Transverse colon (tissue), 4 donors: ENCODE results near the gene ISG20L2. TPM values are rescaled to one million over a fixed set of nuclear protein-coding genes. Genes with fewer than 3 reads are reported as not detected.
A peak's percentile ranks its signal among the peaks of the same experiment; 100 is the strongest.

Experiments
- DNase-seq: peaks from one replicate; pipeline ENCODE4 v3.0.0-alpha.2; 2019
- H3K27ac ChIP-seq, 4 donors: fragments of 200-600 bp; sonication (generic); 2 replicates each; pipeline ENCODE4 v1.5.1; 2016 to 2018; ENCODE audit warnings: inconsistent platforms in 4 of 4
- H3K27me3 ChIP-seq: fragments of 200-600 bp; sonication (generic); 2 replicates; pipeline ENCODE4 v1.5.1; 2017; ENCODE audit warnings: inconsistent platforms
- H3K36me3 ChIP-seq, 4 donors: fragments of 200-600 bp; sonication (generic); 2 replicates each; pipeline ENCODE4 v1.5.1; 2017 to 2019; ENCODE audit warnings: inconsistent platforms in 4 of 4
- H3K4me1 ChIP-seq, 4 donors: fragments of 200-600 bp; sonication (generic); 2 replicates each; pipeline ENCODE4 v1.5.1; 2017 to 2020; ENCODE audit warnings: inconsistent platforms in 4 of 4
- H3K4me3 ChIP-seq, 4 donors: fragments of 200-600 bp; sonication (generic); 1 replicate in 1 of 4; 2 replicates in 3 of 4; pipeline versions ENCODE4 v1.5.1 to v1.6.1; 2017 to 2019; ENCODE audit warnings: inconsistent platforms in 4 of 4
- H3K9me3 ChIP-seq, 2 donors: fragments of 200-600 bp; sonication (generic); 2 replicates each; pipeline ENCODE4 v1.5.1; 2017 to 2019; ENCODE audit warnings: inconsistent platforms in 2 of 2
- CTCF ChIP-seq, 5 experiments: fragments of 200-600 bp in 3 of 5; fragments of 450-650 bp in 2 of 5; sonication (generic) in 3 of 5; IDR thresholded peaks; 1 replicate in 2 of 5; 2 replicates in 3 of 5; pipeline ENCODE4 v1.5.1; 2016 to 2017; ENCODE audit warnings: antibody characterized with exemption in 5 of 5, inconsistent platforms in 3 of 5, mild to moderate bottlenecking in 2 of 5, moderate library complexity in 1 of 5
- EP300 ChIP-seq: sonication (generic); formaldehyde crosslinking; IDR thresholded peaks from one replicate; pipeline ENCODE4 v1.6.1; 2017; ENCODE audit warnings: antibody characterized with exemption, low read depth
- POLR2A ChIP-seq: fragments of 450-650 bp; IDR thresholded peaks from one replicate; pipeline ENCODE4 v1.6.1; 2016; ENCODE audit warnings: antibody characterized with exemption, mild to moderate bottlenecking, moderate library complexity
- POLR2AphosphoS5 ChIP-seq, 3 donors: sonication (generic); formaldehyde crosslinking; IDR thresholded peaks; one replicate each; pipeline ENCODE4 v1.6.1; 2016; ENCODE audit warnings: antibody characterized with exemption in 3 of 3
- WGBS, 2 donors: methylation state at CpG; one replicate each; pipeline ENCODE4 v1.1.5; 2018; ENCODE audit warnings: low coverage in 1 of 2; 5-methylcytosine and 5-hydroxymethylcytosine counted together
- in situ Hi-C, 4 donors: fragments of 200-750 bp; cut with MboI; loops; one replicate each; pipeline versions ENCODE4 v1.15.0 to v1.15.1; 2017; ENCODE audit warnings: low sequenced_read_pairs in 3 of 4, low pct_ligation_motif_present in 1 of 4, low pct_unique_long_range_greater_than_20kb in 1 of 4
- intact Hi-C: fragments of 100-400 bp; cut with DNase I; formaldehyde crosslinking; loops from one replicate; pipeline ENCODE4 v1.15.1; 2023; ENCODE audit warnings: low total_unique reads
- total RNA-seq, 4 donors: library from RNA; depleted of rRNA; stranded (reverse); fragments of >200 nt; gene quantifications; one replicate each; pipeline ENCODE4 v1.1.0, GENCODE V29; 2016

ISG20L2 gene
- total RNA-seq, 4 donors from 2014 or later = 25.8 to 61.7 (median 33.1) TPM

GRCh38 chr1:156676820-156677615, 51.5 kb downstream of the ISG20L2 start, which contains the start of gene NES:
Gene NES, minus strand, starts transcription at chr1:156677407. Its CDS starts 143 bp downstream, at chr1:156677264.
- Histone ChIP-seq H3K4me1 (peaks cover 8 to 33% (median 26%) of the 10 kb centered on the region in 4 donors), H3K4me3 (peak within 1 kb of the TSS; percentile 7 to 43 (median 28)), H3K27me3 (peaks cover 80% of the 10 kb centered on the region), H3K9me3 (no peaks in the 10 kb centered on the region), H3K27ac (peak within 1 kb of the TSS; percentile 56 to 79 (median 69)), H3K36me3 (no peaks in the 10 kb centered on the region)
- in situ Hi-C loops (loop anchor here in 2 of 4 donors (25.0 kb wide), 1 partner anchor 185 kb away; the partner anchor contains the start of genes INSRR (in 2 of the 2) and NTRK1 (in 2 of the 2)), intact Hi-C loops (loop anchor here (2.0 kb wide), 1 partner anchor 16 kb away; no protein-coding TSS in a partner anchor)
- WGBS, 2 donors = 0 to 1% methylated on average over 4 to 22 of the region's 70 CpGs
- DNase-seq = peak; percentile 50
- TF ChIP-seq POLR2A (no peak), POLR2AphosphoS5 (IDR thresholded peaks at IDR 0.05) (peak in 1 of 3 donors; percentile 40)

DNA sequence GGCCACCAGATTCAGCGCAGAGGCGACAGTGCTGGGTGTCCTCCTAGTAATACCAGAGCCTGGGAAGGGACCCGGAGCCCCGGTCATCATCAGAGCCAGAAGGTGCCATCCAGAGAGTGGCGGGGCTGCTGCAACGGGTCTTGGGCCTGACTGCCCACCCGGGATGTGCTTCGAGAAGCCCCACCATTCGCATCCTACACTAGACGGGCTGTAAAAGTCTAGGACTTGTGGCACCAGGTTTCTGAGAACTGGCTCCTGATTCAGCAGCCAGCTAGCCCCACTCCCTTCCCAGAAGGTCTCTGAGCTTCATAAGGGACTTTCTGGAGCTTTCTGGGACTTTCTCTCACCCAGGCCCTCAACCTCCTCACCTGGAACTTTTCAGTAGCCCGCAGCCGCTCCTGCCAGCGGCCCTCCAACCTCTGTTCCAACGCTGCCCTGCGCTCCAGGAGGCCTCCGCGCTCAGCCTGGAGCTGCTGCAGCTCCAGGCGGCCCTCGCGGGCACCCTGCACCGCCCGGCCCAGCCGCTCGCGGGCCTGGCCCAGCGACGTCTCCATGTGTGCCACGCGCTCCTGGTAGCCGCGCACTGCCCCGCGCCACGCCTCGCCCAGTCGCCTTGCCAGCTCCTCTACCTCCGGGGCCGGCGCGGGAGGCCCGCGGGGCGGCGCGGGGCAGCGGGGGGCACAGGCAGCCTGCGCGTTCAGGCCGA, 52.3 kb downstream of the ISG20L2 start:
- DNase-seq = no peak
- Histone ChIP-seq H3K4me3 (peak overlapping the region; percentile 7 to 43 (median 28)), H3K27me3 (peaks cover 74% of the 10 kb centered on the region), H3K36me3 (no peaks in the 10 kb centered on the region), H3K4me1 (peaks cover 8 to 33% (median 26%) of the 10 kb centered on the region in 4 donors), H3K9me3 (no peaks in the 10 kb centered on the region), H3K27ac (peak overlapping the region; percentile 56 to 79 (median 69))
- in situ Hi-C loops (loop anchor here in 2 of 4 donors (25.0 kb wide), 1 partner anchor 186 kb away; the partner anchor contains the start of genes INSRR (in 2 of the 2) and NTRK1 (in 2 of the 2)), intact Hi-C loops (loop anchor here (2.0 kb wide), 1 partner anchor 15 kb away; no protein-coding TSS in a partner anchor)
- TF ChIP-seq POLR2AphosphoS5 (IDR thresholded peaks at IDR 0.05) = no peak
- TF ChIP-seq POLR2A = no peak
- TF ChIP-seq CTCF (IDR thresholded peaks at IDR 0.05) = no peak
- no peak for TF ChIP-seq EP300
- WGBS, 2 donors = 41% methylated on average over 29 of the region's 49 CpGs; no CpG with 5 or more reads in 1 of the 2 donors

DNA sequence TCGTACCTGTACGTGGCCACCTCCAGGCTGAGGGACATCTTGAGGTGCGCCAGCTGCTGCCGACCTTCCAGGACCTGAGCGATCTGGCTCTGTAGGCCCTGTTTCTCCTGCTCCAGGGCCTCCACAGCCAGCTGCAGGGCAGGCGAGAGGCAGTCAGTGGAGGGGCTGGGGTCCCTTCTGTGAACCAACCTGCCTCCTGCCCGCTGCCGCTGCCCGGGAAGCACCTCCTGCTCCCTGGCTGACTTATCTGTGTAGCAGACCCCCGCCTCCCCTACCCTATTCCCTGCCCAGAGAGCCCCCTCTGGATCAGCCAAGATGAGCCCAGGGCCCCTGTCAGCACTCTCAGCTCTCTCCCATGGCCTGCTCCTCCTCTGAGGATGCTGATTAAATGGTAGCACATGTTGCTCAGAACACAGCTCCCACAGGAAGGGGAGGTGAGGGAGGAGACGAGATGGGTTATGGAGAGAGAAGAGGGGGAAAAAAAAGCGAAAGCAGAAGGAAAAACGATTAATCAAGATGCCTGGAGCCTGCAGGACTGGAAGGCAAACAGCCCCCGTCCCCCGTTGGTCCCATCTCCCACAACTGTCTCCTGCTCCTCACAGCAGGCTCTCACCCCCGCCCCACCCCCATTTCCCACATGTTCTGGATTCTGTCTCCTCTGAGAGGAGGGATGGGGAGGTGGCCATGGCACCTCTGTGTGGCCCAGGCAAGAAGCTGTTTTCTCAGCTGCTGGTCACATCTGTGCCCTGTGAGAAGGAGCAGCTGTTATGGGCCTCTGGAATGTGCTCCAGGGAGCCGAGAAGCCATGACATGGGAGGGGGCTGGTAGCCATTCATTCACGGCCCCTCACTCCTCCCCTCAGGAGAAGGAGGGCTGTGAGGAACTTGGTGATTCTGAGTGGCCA, 53.1 kb downstream of the ISG20L2 start:
- Histone ChIP-seq H3K4me1 (peaks cover 8 to 33% (median 26%) of the 10 kb centered on the region in 4 donors), H3K4me3 (peak overlapping the region in 3 of 4 donors; percentile 19 to 43 (median 36)), H3K9me3 (no peaks in the 10 kb centered on the region), H3K36me3 (no peaks in the 10 kb centered on the region), H3K27me3 (peaks cover 66% of the 10 kb centered on the region), H3K27ac (peak overlapping the region; percentile 56 to 79 (median 69))
- in situ Hi-C loops = loop anchor here in 2 of 4 donors (25.0 kb wide), 1 partner anchor 187 kb away; the partner anchor contains the start of genes INSRR (in 2 of the 2) and NTRK1 (in 2 of the 2)
- WGBS, 2 donors = 46 to 55% methylated on average over 5 to 18 of the region's 18 CpGs
- intact Hi-C loops = loop anchor here (2.0 kb wide), 1 partner anchor 15 kb away; no protein-coding TSS in a partner anchor
- TF ChIP-seq POLR2AphosphoS5 (IDR thresholded peaks at IDR 0.05) (no peak), CTCF (IDR thresholded peaks at IDR 0.05) (no peak), POLR2A (no peak), EP300 (no peak)
- DNase-seq = no peak
